A549 (cell line): Measurements from ENCODE around the gene CDC42EP5. TPM values are rescaled to one million over a fixed set of nuclear protein-coding genes. Genes with fewer than 3 reads are reported as not detected.

Experiments
- ATAC-seq, 2 experiments: fragments of 200-7000 bp in 1 of 2; fragments of >200 bp in 1 of 2; cut with Nextera tagmentation in 1 of 2; cut with Tn5 transposase in 1 of 2; 3 replicates each; pipeline versions ENCODE4 v1.8.0 to v1.9.1; 2018 to 2020; ENCODE audit warnings: mild to moderate bottlenecking in 1 of 2, moderate library complexity in 1 of 2
- CTCF ChIA-PET: fragments of 300-600 bp; sonication (Branson Sonifier 250); formaldehyde crosslinking; extraction: SDS; loops from one replicate; lab custom pipeline; 2021; ENCODE audit warnings: antibody characterized with exemption, inconsistent platforms; lab: Yijun Ruan, JAX
- POLR2A ChIA-PET: fragments of 350-600 bp; formaldehyde crosslinking; extraction: SDS; loops from one replicate; lab custom pipeline; 2021; ENCODE audit warnings: antibody characterized with exemption, inconsistent platforms; lab: Yijun Ruan, JAX
- DNase-seq, 2 experiments: peaks; one replicate each; pipeline versions ENCODE4 v3.0.0 to v3.0.0-alpha.2; 2011 to 2016; ENCODE audit warnings: low read depth in 1 of 2, low spot score in 1 of 2
- FAIRE-seq: peaks from 2 replicates; lab custom pipeline; 2011; peaks lifted over from hg19 to GRCh38; lab: Jason Lieb, UNC
- H3K27ac ChIP-seq, 2 experiments: fragments of >200 bp; sonication (Bioruptor Twin); formaldehyde crosslinking; 3 replicates each; pipeline ENCODE4 v1.5.1; 2016 to 2017
- H3K4me1 ChIP-seq: fragments of >200 bp; sonication (Bioruptor Twin); formaldehyde crosslinking; 3 replicates; pipeline ENCODE4 v1.6.1; 2016
- H3K4me2 ChIP-seq: fragments of >200 bp; sonication (Bioruptor Twin); formaldehyde crosslinking; 3 replicates; pipeline ENCODE4 v1.6.1; 2016
- H3K4me3 ChIP-seq: fragments of >200 bp; sonication (Bioruptor Twin); formaldehyde crosslinking; 3 replicates; pipeline ENCODE4 v1.5.1; 2016
- H3K9me3 ChIP-seq: fragments of >200 bp; sonication (Bioruptor Twin); formaldehyde crosslinking; 3 replicates; pipeline ENCODE4 v1.6.1; 2016
- BHLHE40 ChIP-seq: IDR thresholded peaks from 2 replicates; pipeline ENCODE4 v1.6.1; 2012; ENCODE audit warnings: low read depth, low read length, inconsistent platforms
- CBX8 ChIP-seq: fragments of 200-600 bp; sonication (generic); IDR thresholded peaks from 2 replicates; pipeline ENCODE4 v1.6.1; 2016
- CEBPB ChIP-seq, 2 experiments: fragments of >200 bp in 1 of 2; sonication (Bioruptor Twin) in 1 of 2; formaldehyde crosslinking in 1 of 2; IDR thresholded peaks; 2 replicates each; pipeline ENCODE4 v1.6.1; 2012 to 2016
- CHD2 ChIP-seq: fragments of 150-350 bp; IDR thresholded peaks from 2 replicates; pipeline ENCODE4 v1.6.1; 2014; ENCODE audit warnings: low read length; ENCODE audit not compliant: partially characterized antibody
- EHMT2 ChIP-seq: fragments of 200-600 bp; sonication (generic); IDR thresholded peaks from 2 replicates; pipeline ENCODE4 v1.6.1; 2016; ENCODE audit warnings: antibody characterized with exemption, low read depth, mild to moderate bottlenecking, moderate library complexity
- EP300 ChIP-seq, 2 experiments: fragments of >200 bp; sonication (Bioruptor Twin); formaldehyde crosslinking; IDR thresholded peaks; 2 replicates in 1 of 2; 3 replicates in 1 of 2; pipeline ENCODE4 v1.6.1; 2016 to 2017
- ESRRA ChIP-seq: fragments of 150-350 bp; IDR thresholded peaks from 2 replicates; pipeline ENCODE4 v1.6.1; 2014; ENCODE audit warnings: mild to moderate bottlenecking, low read length, borderline replicate concordance
- FOSB ChIP-seq: fragments of 250-450 bp; sonication (Bioruptor Pico); IDR thresholded peaks from 2 replicates; pipeline ENCODE4 v1.5.0; 2020; ENCODE audit warnings: mild to moderate bottlenecking, moderate library complexity
- GATA3 ChIP-seq: IDR thresholded peaks from 2 replicates; pipeline ENCODE4 v1.6.1; 2012; ENCODE audit warnings: borderline replicate concordance
- HDAC2 ChIP-seq: fragments of 200-600 bp; sonication (generic); IDR thresholded peaks from 2 replicates; pipeline ENCODE4 v1.6.1; 2016
- HEYL ChIP-seq: fragments of 250-450 bp; sonication (Bioruptor Pico); IDR thresholded peaks from 2 replicates; pipeline ENCODE4 v1.8.0; 2021; ENCODE audit warnings: mild to moderate bottlenecking, moderate library complexity
- HOXB5 ChIP-seq: fragments of 250-450 bp; sonication (Bioruptor Pico); IDR thresholded peaks from 2 replicates; pipeline ENCODE4 v1.5.0; 2020; ENCODE audit warnings: mild to moderate bottlenecking, moderate library complexity
- JUN ChIP-seq, 2 experiments: fragments of >200 bp; sonication (Bioruptor Twin); formaldehyde crosslinking; IDR thresholded peaks; 2 replicates in 1 of 2; 3 replicates in 1 of 2; pipeline ENCODE4 v1.6.1; 2016 to 2017
- MAFK ChIP-seq: fragments of 450-650 bp; IDR thresholded peaks from 2 replicates; pipeline ENCODE4 v1.6.1; 2014; ENCODE audit not compliant: partially characterized antibody
- MAX ChIP-seq: IDR thresholded peaks from 2 replicates; pipeline ENCODE4 v1.6.1; 2012
- NPAS2 ChIP-seq: fragments of 250-450 bp; sonication (Bioruptor Pico); IDR thresholded peaks from 2 replicates; pipeline ENCODE4 v1.8.0; 2022; ENCODE audit warnings: mild to moderate bottlenecking, moderate library complexity, borderline replicate concordance
- POLR2A ChIP-seq: IDR thresholded peaks from 2 replicates; pipeline ENCODE4 v1.6.1; 2012; ENCODE audit warnings: mild to moderate bottlenecking, low read length
- RCOR1 ChIP-seq: fragments of 150-350 bp; IDR thresholded peaks from 2 replicates; pipeline ENCODE4 v1.6.1; 2014; ENCODE audit warnings: antibody characterized with exemption, low read length, low read depth
- RNF2 ChIP-seq: fragments of 200-600 bp; sonication (generic); IDR thresholded peaks from 2 replicates; pipeline ENCODE4 v1.6.1; 2016; ENCODE audit warnings: low read depth, mild to moderate bottlenecking, antibody characterized with exemption, moderate library complexity, borderline replicate concordance
- SMC3 ChIP-seq: fragments of >200 bp; sonication (Bioruptor Twin); formaldehyde crosslinking; IDR thresholded peaks from 3 replicates; pipeline ENCODE4 v1.6.1; 2018; ENCODE audit warnings: inconsistent platforms
- SREBF2 ChIP-seq: fragments of 450-650 bp; IDR thresholded peaks from 2 replicates; pipeline ENCODE4 v1.6.1; 2014; ENCODE audit warnings: mild to moderate bottlenecking, moderate library complexity
- USF2 ChIP-seq: fragments of 450-650 bp; IDR thresholded peaks from 2 replicates; pipeline ENCODE4 v1.6.1; 2014; ENCODE audit warnings: antibody characterized with exemption
- ZC3H11A ChIP-seq: fragments of 450-650 bp; IDR thresholded peaks from 2 replicates; pipeline ENCODE4 v1.6.1; 2014; ENCODE audit warnings: antibody characterized with exemption, mild to moderate bottlenecking
- ZFP36 ChIP-seq: fragments of 450-650 bp; IDR thresholded peaks from 2 replicates; pipeline ENCODE4 v1.6.1; 2014; ENCODE audit warnings: borderline replicate concordance; ENCODE audit not compliant: partially characterized antibody
- ZNF302 ChIP-seq: fragments of 250-450 bp; sonication (Bioruptor Pico); IDR thresholded peaks from 2 replicates; pipeline ENCODE4 v1.9.0; 2021; ENCODE audit warnings: inconsistent platforms, mild to moderate bottlenecking, moderate library complexity
- WGBS: methylation state at CpG from one replicate; pipeline ENCODE4 v1.1.6; 2017; ENCODE audit errors: missing lambda C conversion rate; 5-methylcytosine and 5-hydroxymethylcytosine counted together
- polyA plus RNA-seq, 4 experiments: library from polyadenylated mRNA; depleted of rRNA in 3 of 4; stranded (reverse); fragments of >200 nt; fragmentation: RNase III in 1 of 4; extraction: RNeasy Plus Mini Kit Qiagen cat#74134 plus additional on column Dnase treatment in 1 of 4; gene quantifications; 2 replicates in 3 of 4; 3 replicates in 1 of 4; pipeline ENCODE4 v1.2.3, GENCODE V29; 2011 to 2017
- TF ChIP-seq, protein P1 (sequence below): fragments of 150-350 bp; IDR thresholded peaks from 2 replicates; pipeline ENCODE4 v1.6.1; 2014; ENCODE audit warnings: low read depth, mild to moderate bottlenecking, low read length
- TF ChIP-seq, protein P2 (sequence below): fragments of >200 bp; sonication (Bioruptor Twin); formaldehyde crosslinking; IDR thresholded peaks from 3 replicates; pipeline ENCODE4 v1.6.1; 2016
- TF ChIP-seq, protein P3 (sequence below): fragments of 250-450 bp; sonication (Bioruptor Pico); IDR thresholded peaks from 2 replicates; pipeline ENCODE4 v1.5.0; 2020; ENCODE audit warnings: low read depth, mild to moderate bottlenecking, moderate library complexity

CDC42EP5 gene
- polyA plus RNA-seq, 2 of the 4 experiments (the other 2 are of a cell fraction), result not detected

DNA sequence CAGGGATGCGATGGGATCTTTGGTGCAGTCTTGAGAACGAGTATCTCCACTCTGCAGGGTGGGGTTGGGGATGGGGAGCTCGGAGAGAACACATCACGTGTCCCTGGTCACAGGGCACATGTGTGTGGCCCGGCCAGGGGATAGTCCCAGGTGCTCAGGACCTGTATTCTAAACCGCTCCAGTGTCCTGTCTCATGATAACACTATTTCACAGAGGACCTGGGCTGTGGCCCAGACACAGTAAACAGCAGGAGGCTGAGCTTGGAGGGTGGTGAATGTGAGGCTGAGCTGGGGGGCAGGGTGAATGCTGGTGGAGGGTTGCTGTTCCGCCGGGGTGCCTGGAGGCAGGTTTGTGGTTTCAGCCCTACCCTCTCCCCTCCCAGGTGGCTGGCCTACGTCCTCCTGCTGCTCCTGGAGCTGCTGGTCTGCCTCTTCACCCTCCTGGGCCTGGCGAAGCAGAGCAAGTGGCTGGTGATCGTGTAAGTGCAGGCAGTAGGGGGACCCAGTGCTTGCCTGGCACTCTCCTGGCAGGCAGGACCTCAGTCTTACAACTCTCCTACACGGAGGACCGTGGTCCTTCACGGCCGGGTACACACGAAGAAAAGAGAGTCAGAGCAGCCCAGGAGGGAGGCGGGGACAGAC, 46.7 kb downstream of the CDC42EP5 start:
- no peak overlapping the region for H3K4me2 ChIP-seq
- ATAC-seq (peak; percentile 11 to 23; a peak in 5 of 6 replicates), FAIRE-seq (no peak), DNase-seq (peak in 1 of 2 experiments; percentile 39)
- peaks cover 14% of the 10 kb centered on the region for H3K4me1 ChIP-seq
- no peak overlapping the region for H3K27ac ChIP-seq
- CTCF ChIA-PET, result interaction anchor here (2.1 kb wide), 1 partner anchor 21 kb away, joined by 5 read pairs; no protein-coding TSS in a partner anchor
- POLR2A ChIA-PET, result interaction anchor here (2.0 kb wide), 1 partner anchor 22 kb away, joined by 6 read pairs; the partner anchor contains the start of gene LENG8
- no peak overlapping the region for H3K4me3 ChIP-seq
- H3K9me3 ChIP-seq, result no peaks in the 10 kb centered on the region
- 33% methylated on average over 17 of the region's 17 CpGs for WGBS
- TF ChIP-seq EHMT2 (no peak), CEBPB (IDR thresholded peaks at IDR 0.05) (no peak), ZC3H11A (no peak), FOSB (CRISPR knock-in tag) (no peak), ESRRA (no peak), NPAS2 (CRISPR knock-in tag) (no peak), RNF2 (no peak), USF2 (0 out of 2 replicates have a peak, but pooled peaks have one; percentile 11), POLR2A (peak; percentile 23; the same call in 1 of the 2 replicates)
- TF ChIP-seq, protein P1, sequence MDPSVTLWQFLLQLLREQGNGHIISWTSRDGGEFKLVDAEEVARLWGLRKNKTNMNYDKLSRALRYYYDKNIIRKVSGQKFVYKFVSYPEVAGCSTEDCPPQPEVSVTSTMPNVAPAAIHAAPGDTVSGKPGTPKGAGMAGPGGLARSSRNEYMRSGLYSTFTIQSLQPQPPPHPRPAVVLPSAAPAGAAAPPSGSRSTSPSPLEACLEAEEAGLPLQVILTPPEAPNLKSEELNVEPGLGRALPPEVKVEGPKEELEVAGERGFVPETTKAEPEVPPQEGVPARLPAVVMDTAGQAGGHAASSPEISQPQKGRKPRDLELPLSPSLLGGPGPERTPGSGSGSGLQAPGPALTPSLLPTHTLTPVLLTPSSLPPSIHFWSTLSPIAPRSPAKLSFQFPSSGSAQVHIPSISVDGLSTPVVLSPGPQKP, result no peak

- Histone ChIP-seq H3K9me3 (no peaks in the 10 kb centered on the region), H3K4me1 (peaks cover 12% of the 10 kb centered on the region), H3K4me2 (no peak overlapping the region), H3K27ac (no peak overlapping the region), H3K4me3 (no peak overlapping the region)
- ChIA-PET CTCF (interaction anchor here (0.6 to 2.7 kb wide), 4 partner anchors 14 to 211 kb away, joined by 3 to 10 read pairs (median 4); no protein-coding TSS in a partner anchor), POLR2A (interaction anchor here (2.0 kb wide), 1 partner anchor 23 kb away, joined by 6 read pairs; the partner anchor contains the start of gene LENG8)
- FAIRE-seq, result no peak
- WGBS, result 33% methylated on average over 5 of the region's 5 CpGs
- ATAC-seq, result no peak
- TF ChIP-seq MAFK (peak; percentile 66), CBX8 (no peak), HEYL (CRISPR knock-in tag) (no peak), RNF2 (no peak)
- no peak for DNase-seq
Measured at GRCh38 chr19:54425382-54425723, 47.7 kb downstream of the CDC42EP5 start.

DNA sequence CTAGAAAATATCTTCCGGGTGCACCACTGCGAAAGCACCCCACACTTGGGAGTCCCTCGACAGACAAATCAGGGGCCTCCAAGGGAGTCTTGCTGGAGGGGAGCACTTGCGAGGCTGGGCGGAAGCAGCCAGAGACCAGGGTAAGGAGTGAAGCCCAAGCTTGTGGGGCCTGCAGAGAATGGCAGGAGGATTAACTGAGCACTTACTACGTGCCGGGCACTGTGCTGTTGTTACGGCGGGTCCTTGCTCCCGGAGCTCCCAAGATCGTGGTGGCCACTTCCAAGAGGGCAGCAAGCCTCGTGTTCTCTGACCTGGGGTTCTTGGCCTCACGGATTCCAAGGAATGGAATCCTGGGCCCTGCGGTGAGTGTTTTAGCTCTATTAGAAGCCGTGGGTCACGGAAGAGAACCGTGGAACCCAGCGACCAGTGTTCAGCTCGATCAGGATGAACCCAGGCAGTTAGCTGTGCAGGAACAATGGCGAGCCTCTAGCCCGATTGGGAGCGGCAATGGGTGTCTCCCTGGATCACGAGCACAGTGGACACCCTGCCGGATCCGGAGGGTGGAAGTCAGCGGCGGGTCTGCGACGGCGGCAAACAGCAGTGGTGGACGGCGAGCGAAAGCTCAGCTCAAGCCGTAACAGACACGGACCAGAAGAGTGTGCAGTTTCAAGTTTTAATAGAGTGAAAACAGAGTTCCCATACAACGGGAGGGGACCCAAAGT, 48.3 kb downstream of the CDC42EP5 start:
- Histone ChIP-seq H3K4me2 (no peak overlapping the region), H3K9me3 (no peaks in the 10 kb centered on the region), H3K4me3 (no peak overlapping the region), H3K27ac (no peak overlapping the region), H3K4me1 (peaks cover 13% of the 10 kb centered on the region; the same call in 2 of the 3 replicates)
- ATAC-seq, result no peak
- no peak for TF ChIP-seq BHLHE40
- TF ChIP-seq GATA3, result no peak
- no peak for TF ChIP-seq RCOR1
- no peak for TF ChIP-seq USF2
- no peak for TF ChIP-seq HDAC2
- TF ChIP-seq, protein P2, sequence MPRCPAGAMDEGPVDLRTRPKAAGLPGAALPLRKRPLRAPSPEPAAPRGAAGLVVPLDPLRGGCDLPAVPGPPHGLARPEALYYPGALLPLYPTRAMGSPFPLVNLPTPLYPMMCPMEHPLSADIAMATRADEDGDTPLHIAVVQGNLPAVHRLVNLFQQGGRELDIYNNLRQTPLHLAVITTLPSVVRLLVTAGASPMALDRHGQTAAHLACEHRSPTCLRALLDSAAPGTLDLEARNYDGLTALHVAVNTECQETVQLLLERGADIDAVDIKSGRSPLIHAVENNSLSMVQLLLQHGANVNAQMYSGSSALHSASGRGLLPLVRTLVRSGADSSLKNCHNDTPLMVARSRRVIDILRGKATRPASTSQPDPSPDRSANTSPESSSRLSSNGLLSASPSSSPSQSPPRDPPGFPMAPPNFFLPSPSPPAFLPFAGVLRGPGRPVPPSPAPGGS, result no peak
- TF ChIP-seq MAX, result no peak
- no peak for TF ChIP-seq JUN (IDR thresholded peaks at IDR 0.05)
- no peak for TF ChIP-seq HOXB5 (CRISPR knock-in tag)
- TF ChIP-seq ZNF302 (CRISPR knock-in tag), result no peak
- no peak for TF ChIP-seq CHD2
- no peak for TF ChIP-seq EHMT2
- TF ChIP-seq, protein P3, sequence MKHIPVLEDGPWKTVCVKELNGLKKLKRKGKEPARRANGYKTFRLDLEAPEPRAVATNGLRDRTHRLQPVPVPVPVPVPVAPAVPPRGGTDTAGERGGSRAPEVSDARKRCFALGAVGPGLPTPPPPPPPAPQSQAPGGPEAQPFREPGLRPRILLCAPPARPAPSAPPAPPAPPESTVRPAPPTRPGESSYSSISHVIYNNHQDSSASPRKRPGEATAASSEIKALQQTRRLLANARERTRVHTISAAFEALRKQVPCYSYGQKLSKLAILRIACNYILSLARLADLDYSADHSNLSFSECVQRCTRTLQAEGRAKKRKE (CRISPR knock-in tag), result no peak
- TF ChIP-seq SMC3, result no peak
- no peak for TF ChIP-seq ZFP36
- no peak for TF ChIP-seq SREBF2
- no peak for TF ChIP-seq EP300 (IDR thresholded peaks at IDR 0.05)
- DNase-seq, result no peak
- 74% methylated on average over 36 of the region's 36 CpGs for WGBS
- ChIA-PET CTCF (interaction anchor here (0.6 to 2.7 kb wide), 6 partner anchors 9 to 211 kb away, joined by 3 to 10 read pairs (median 3); partner anchors contain the start of gene TTYH1), POLR2A (interaction anchor here (2.0 kb wide), 1 partner anchor 24 kb away, joined by 6 read pairs; the partner anchor contains the start of gene LENG8)
- FAIRE-seq, result no peak
